HepG2 (cell line): ENCODE measurements around the gene CNKSR3. TPM values are rescaled to one million over a fixed set of nuclear protein-coding genes. Genes with fewer than 3 reads are reported as not detected.

Experiments used
- CREB1 ChIP-seq, 2 experiments: fragments of 450-650 bp in 1 of 2; IDR thresholded peaks; 2 replicates each; pipeline ENCODE4 v1.6.1; 2016 to 2017; ENCODE audit warnings: control low read depth in 1 of 2, mild to moderate bottlenecking in 1 of 2, missing compliant biosample characterization in 1 of 2, missing genetic modification characterization in 1 of 2
- FOXJ3 ChIP-seq: sonication (generic); formaldehyde crosslinking; IDR thresholded peaks from 2 replicates; pipeline ENCODE4 v1.4.0; 2020; ENCODE audit warnings: missing genetic modification reagents, mild to moderate bottlenecking, borderline replicate concordance
- GABPA ChIP-seq, 2 experiments: IDR thresholded peaks; 2 replicates each; pipeline ENCODE4 v1.6.1; 2011 to 2016; ENCODE audit warnings: low read depth in 2 of 2, low read length in 1 of 2, missing biosample characterization in 1 of 2, missing genetic modification characterization in 1 of 2
- HDAC2 ChIP-seq: sonication (generic); formaldehyde crosslinking; IDR thresholded peaks from 2 replicates; pipeline ENCODE4 v1.4.0; 2020; ENCODE audit warnings: missing genetic modification reagents
- HOXA5 ChIP-seq: sonication (generic); formaldehyde crosslinking; IDR thresholded peaks from 2 replicates; pipeline ENCODE4 v1.4.0; 2020; ENCODE audit warnings: missing genetic modification reagents
- MIER2 ChIP-seq: IDR thresholded peaks from 2 replicates; pipeline ENCODE4 v1.6.1; 2016; ENCODE audit warnings: missing biosample characterization, missing genetic modification reagents
- MIXL1 ChIP-seq: IDR thresholded peaks from 2 replicates; pipeline ENCODE4 v1.6.1; 2016
- NCOR1 ChIP-seq: fragments of 200-600 bp; sonication (generic); IDR thresholded peaks from 2 replicates; pipeline ENCODE4 v1.7.0; 2017; ENCODE audit warnings: antibody characterized with exemption, low read length, borderline replicate concordance
- PPARG ChIP-seq: conservative IDR thresholded peaks from 2 replicates; pipeline ENCODE4 v1.6.1; 2016; ENCODE audit warnings: missing biosample characterization, missing genetic modification reagents
- RARA ChIP-seq: IDR thresholded peaks from 2 replicates; pipeline ENCODE4 v1.6.1; 2016; ENCODE audit warnings: missing genetic modification reagents, missing compliant biosample characterization
- RARG ChIP-seq: sonication (generic); formaldehyde crosslinking; IDR thresholded peaks from 2 replicates; pipeline ENCODE4 v1.4.0; 2020; ENCODE audit warnings: low read depth, mild to moderate bottlenecking, missing genetic modification reagents
- ZFX ChIP-seq: sonication (generic); formaldehyde crosslinking; IDR thresholded peaks from 2 replicates; pipeline ENCODE4 v1.4.0; 2020; ENCODE audit warnings: mild to moderate bottlenecking, low read depth, missing genetic modification reagents, moderate library complexity
- ZFYVE20 ChIP-seq: sonication (generic); formaldehyde crosslinking; IDR thresholded peaks from 2 replicates; pipeline ENCODE4 v1.8.0; 2023; ENCODE audit warnings: low read depth, mild to moderate bottlenecking, moderate library complexity, missing genetic modification reagents, borderline replicate concordance
- polyA plus RNA-seq, 8 experiments: library from polyadenylated mRNA; depleted of rRNA in 3 of 8; stranded (reverse) in 7 of 8; unstranded in 1 of 8; fragments of >200 nt; fragmentation: Illumina TruSeq in 4 of 8; extraction: Trizol in 4 of 8; gene quantifications; 2 replicates each; pipeline versions ENCODE4 v1.2.1 to v1.2.3, GENCODE V29; 2011 to 2016; ENCODE audit warnings: low read depth in 4 of 8, missing spikeins in 1 of 8, mixed read lengths in 1 of 8; ENCODE audit not compliant: insufficient read depth in 1 of 8
- total RNA-seq, 5 experiments: library from RNA; depleted of rRNA; stranded (reverse); fragments of >200 nt; fragmentation: Illumina TruSeq; extraction: Trizol; gene quantifications; 2 replicates each; pipeline ENCODE4 v1.2.3, GENCODE V29; 2016; ENCODE audit warnings: low read depth in 1 of 5
- TF ChIP-seq, protein P1 (sequence below): sonication (generic); formaldehyde crosslinking; IDR thresholded peaks from 2 replicates; pipeline ENCODE4 v1.4.0; 2020; ENCODE audit warnings: missing genetic modification reagents
- TF ChIP-seq, protein P2 (sequence below): sonication (generic); formaldehyde crosslinking; IDR thresholded peaks from 2 replicates; pipeline ENCODE4 v1.4.0; 2020; ENCODE audit warnings: low read depth, missing genetic modification reagents
- TF ChIP-seq, protein P3 (sequence below): IDR thresholded peaks from 2 replicates; pipeline ENCODE4 v1.6.1; 2016; ENCODE audit warnings: low read depth
- TF ChIP-seq, protein P4 (sequence below): sonication (generic); formaldehyde crosslinking; IDR thresholded peaks from 2 replicates; pipeline ENCODE4 v1.8.0; 2022; ENCODE audit warnings: mild to moderate bottlenecking, missing genetic modification reagents
- TF ChIP-seq, protein P5 (sequence below): sonication (generic); formaldehyde crosslinking; IDR thresholded peaks from 2 replicates; pipeline ENCODE4 v1.4.0; 2020; ENCODE audit warnings: missing genetic modification reagents

Gene CNKSR3
- total and polyA plus RNA-seq, 2 of the 13 experiments (the other 11 are each of a cell fraction or from before 2014, with no cell fraction given) = 9.2 to 38.6 TPM

DNA sequence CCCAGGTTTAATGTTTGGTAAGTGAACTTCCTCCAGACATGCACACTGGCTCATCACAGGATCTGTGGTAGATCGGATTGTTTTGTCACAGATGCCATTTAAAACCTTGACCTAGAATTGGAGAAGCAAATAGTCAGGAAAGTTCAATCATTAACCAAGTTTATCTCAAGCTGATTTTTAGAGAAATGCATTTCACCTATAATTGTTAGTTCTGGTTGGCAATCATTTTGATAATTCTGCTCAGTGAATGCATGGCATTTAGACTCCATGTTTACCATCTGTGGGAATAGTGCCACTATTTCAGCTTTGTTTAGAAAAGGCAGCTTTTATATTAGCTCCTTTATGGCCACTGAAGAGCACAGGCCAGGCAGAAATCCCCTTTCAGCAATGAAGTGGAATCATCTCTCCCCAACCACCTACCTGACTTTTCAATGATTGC lies 80.0 kb downstream of the CNKSR3 start (continued):
- TF ChIP-seq CREB1 (IDR thresholded peaks at IDR 0.05) = no peak
- TF ChIP-seq CREB1 (CRISPR knock-in tag; IDR thresholded peaks at IDR 0.05) = peak; percentile 47; the same call in 1 of the 2 replicates
- TF ChIP-seq, protein P1, sequence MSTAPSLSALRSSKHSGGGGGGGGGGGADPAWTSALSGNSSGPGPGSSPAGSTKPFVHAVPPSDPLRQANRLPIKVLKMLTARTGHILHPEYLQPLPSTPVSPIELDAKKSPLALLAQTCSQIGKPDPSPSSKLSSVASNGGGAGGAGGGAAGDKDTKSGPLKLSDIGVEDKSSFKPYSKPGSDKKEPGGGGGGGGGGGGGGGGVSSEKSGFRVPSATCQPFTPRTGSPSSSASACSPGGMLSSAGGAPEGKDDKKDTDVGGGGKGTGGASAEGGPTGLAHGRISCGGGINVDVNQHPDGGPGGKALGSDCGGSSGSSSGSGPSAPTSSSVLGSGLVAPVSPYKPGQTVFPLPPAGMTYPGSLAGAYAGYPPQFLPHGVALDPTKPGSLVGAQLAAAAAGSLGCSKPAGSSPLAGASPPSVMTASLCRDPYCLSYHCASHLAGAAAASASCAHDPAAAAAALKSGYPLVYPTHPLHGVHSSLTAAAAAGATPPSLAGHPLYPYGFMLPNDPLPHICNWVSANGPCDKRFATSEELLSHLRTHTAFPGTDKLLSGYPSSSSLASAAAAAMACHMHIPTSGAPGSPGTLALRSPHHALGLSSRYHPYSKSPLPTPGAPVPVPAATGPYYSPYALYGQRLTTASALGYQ (CRISPR knock-in tag) = 0 out of 2 replicates have a peak, but pooled peaks have one; percentile 31
- TF ChIP-seq, protein P2, sequence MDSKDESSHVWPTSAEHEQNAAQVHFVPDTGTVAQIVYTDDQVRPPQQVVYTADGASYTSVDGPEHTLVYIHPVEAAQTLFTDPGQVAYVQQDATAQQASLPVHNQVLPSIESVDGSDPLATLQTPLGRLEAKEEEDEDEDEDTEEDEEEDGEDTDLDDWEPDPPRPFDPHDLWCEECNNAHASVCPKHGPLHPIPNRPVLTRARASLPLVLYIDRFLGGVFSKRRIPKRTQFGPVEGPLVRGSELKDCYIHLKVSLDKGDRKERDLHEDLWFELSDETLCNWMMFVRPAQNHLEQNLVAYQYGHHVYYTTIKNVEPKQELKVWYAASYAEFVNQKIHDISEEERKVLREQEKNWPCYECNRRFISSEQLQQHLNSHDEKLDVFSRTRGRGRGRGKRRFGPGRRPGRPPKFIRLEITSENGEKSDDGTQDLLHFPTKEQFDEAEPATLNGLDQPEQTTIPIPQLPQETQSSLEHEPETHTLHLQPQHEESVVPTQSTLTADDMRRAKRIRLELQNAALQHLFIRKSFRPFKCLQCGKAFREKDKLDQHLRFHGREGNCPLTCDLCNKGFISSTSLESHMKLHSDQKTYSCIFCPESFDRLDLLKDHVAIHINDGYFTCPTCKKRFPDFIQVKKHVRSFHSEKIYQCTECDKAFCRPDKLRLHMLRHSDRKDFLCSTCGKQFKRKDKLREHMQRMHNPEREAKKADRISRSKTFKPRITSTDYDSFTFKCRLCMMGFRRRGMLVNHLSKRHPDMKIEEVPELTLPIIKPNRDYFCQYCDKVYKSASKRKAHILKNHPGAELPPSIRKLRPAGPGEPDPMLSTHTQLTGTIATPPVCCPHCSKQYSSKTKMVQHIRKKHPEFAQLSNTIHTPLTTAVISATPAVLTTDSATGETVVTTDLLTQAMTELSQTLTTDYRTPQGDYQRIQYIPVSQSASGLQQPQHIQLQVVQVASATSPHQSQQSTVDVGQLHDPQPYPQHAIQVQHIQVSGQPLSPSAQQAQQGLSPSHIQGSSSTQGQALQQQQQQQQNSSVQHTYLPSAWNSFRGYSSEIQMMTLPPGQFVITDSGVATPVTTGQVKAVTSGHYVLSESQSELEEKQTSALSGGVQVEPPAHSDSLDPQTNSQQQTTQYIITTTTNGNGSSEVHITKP (CRISPR knock-in tag) = peak; percentile 85
- TF ChIP-seq ZFX = 0 out of 2 replicates have a peak, but pooled peaks have one; percentile 31
- peak; percentile 81 for TF ChIP-seq RARA (CRISPR knock-in tag)
- TF ChIP-seq, protein P3, sequence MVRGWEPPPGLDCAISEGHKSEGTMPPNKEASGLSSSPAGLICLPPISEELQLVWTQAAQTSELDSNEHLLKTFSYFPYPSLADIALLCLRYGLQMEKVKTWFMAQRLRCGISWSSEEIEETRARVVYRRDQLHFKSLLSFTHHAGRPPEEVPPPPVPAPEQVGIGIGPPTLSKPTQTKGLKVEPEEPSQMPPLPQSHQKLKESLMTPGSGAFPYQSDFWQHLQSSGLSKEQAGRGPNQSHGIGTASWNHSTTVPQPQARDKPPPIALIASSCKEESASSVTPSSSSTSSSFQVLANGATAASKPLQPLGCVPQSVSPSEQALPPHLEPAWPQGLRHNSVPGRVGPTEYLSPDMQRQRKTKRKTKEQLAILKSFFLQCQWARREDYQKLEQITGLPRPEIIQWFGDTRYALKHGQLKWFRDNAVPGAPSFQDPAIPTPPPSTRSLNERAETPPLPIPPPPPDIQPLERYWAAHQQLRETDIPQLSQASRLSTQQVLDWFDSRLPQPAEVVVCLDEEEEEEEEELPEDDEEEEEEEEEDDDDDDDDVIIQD = peak; percentile 97
- no peak for TF ChIP-seq RARG (CRISPR knock-in tag)
- no peak for TF ChIP-seq ZFYVE20 (CRISPR knock-in tag)
- peak; percentile 85 for TF ChIP-seq MIXL1 (CRISPR knock-in tag)
- TF ChIP-seq, protein P4, sequence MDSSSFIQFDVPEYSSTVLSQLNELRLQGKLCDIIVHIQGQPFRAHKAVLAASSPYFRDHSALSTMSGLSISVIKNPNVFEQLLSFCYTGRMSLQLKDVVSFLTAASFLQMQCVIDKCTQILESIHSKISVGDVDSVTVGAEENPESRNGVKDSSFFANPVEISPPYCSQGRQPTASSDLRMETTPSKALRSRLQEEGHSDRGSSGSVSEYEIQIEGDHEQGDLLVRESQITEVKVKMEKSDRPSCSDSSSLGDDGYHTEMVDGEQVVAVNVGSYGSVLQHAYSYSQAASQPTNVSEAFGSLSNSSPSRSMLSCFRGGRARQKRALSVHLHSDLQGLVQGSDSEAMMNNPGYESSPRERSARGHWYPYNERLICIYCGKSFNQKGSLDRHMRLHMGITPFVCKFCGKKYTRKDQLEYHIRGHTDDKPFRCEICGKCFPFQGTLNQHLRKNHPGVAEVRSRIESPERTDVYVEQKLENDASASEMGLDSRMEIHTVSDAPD (CRISPR knock-in tag) = 0 out of 2 replicates have a peak, but pooled peaks have one; percentile 23
- peak; percentile 39; the same call in 1 of the 2 replicates for TF ChIP-seq NCOR1
- TF ChIP-seq FOXJ3 (CRISPR knock-in tag) = peak; percentile 64; the same call in 1 of the 2 replicates
- peak; percentile 43; the same call in 1 of the 2 replicates for TF ChIP-seq PPARG (CRISPR knock-in tag)
- TF ChIP-seq, protein P5, sequence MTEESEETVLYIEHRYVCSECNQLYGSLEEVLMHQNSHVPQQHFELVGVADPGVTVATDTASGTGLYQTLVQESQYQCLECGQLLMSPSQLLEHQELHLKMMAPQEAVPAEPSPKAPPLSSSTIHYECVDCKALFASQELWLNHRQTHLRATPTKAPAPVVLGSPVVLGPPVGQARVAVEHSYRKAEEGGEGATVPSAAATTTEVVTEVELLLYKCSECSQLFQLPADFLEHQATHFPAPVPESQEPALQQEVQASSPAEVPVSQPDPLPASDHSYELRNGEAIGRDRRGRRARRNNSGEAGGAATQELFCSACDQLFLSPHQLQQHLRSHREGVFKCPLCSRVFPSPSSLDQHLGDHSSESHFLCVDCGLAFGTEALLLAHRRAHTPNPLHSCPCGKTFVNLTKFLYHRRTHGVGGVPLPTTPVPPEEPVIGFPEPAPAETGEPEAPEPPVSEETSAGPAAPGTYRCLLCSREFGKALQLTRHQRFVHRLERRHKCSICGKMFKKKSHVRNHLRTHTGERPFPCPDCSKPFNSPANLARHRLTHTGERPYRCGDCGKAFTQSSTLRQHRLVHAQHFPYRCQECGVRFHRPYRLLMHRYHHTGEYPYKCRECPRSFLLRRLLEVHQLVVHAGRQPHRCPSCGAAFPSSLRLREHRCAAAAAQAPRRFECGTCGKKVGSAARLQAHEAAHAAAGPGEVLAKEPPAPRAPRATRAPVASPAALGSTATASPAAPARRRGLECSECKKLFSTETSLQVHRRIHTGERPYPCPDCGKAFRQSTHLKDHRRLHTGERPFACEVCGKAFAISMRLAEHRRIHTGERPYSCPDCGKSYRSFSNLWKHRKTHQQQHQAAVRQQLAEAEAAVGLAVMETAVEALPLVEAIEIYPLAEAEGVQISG (CRISPR knock-in tag) = no peak
- peak; percentile 52; the same call in 1 of the 2 replicates for TF ChIP-seq HDAC2
- TF ChIP-seq GABPA (IDR thresholded peaks at IDR 0.05; ENCODE audit: low read depth, low read length) = no peak
- TF ChIP-seq GABPA (CRISPR knock-in tag; IDR thresholded peaks at IDR 0.05; ENCODE audit: low read depth) = peak; percentile 43; the same call in 1 of the 2 replicates
- TF ChIP-seq HOXA5 (CRISPR knock-in tag) = no peak
- 0 out of 2 replicates have a peak, but pooled peaks have one; percentile 27 for TF ChIP-seq MIER2 (CRISPR knock-in tag)
